Testis (tissue), 3 donors: Measurements from ENCODE around the gene CPT2. TPM values are rescaled to one million over a fixed set of nuclear protein-coding genes. Genes with fewer than 3 reads are reported as not detected.
"Not testable (repeated sequence)": the region's sequence is repeated elsewhere in the genome, so short reads cannot be mapped to it uniquely, and the experiment has no call there.

Experiments
- DNase-seq: peaks from one replicate; pipeline ENCODE4 v3.0.0-alpha.2; 2019
- H3K27ac ChIP-seq, 2 donors: fragments of 200-600 bp; sonication (generic); one replicate each; pipeline ENCODE4 v1.5.1; 2019
- H3K27me3 ChIP-seq: fragments of 200-600 bp; sonication (generic); one replicate; pipeline ENCODE4 v1.5.1; 2019
- H3K36me3 ChIP-seq: fragments of 200-600 bp; sonication (generic); one replicate; pipeline ENCODE4 v1.5.1; 2017; ENCODE audit warnings: low read depth; ENCODE audit errors: missing control alignments
- H3K4me1 ChIP-seq: fragments of 200-600 bp; sonication (generic); one replicate; pipeline ENCODE4 v1.5.1; 2019
- H3K4me3 ChIP-seq, 2 donors: fragments of 200-600 bp; sonication (generic); one replicate each; pipeline ENCODE4 v1.5.1; 2017 to 2019
- H3K9me3 ChIP-seq: fragments of 200-600 bp; sonication (generic); one replicate; pipeline ENCODE4 v1.5.1; 2017
- POLR2A ChIP-seq: fragments of 450-650 bp; IDR thresholded peaks from one replicate; pipeline ENCODE4 v1.6.1; 2017; ENCODE audit warnings: antibody characterized with exemption, mild to moderate bottlenecking, moderate library complexity
- WGBS, 2 donors: methylation state at CpG; one replicate each; pipeline ENCODE4 v1.1.5; 2018; 5-methylcytosine and 5-hydroxymethylcytosine counted together
- intact Hi-C: fragments of 100-400 bp; cut with DNase I; formaldehyde crosslinking; loops from one replicate; pipeline ENCODE4 v1.15.1; 2023; ENCODE audit warnings: low total_unique reads
- polyA plus RNA-seq: library from polyadenylated mRNA; stranded (reverse); fragments of 350-450 nt; fragmentation: Illumina TruSeq; extraction: RNeasy Lipid Tissue Mini Kit (QIAGEN cat#74804); gene quantifications from one replicate; pipeline ENCODE4 v1.2.3, GENCODE V29; 2014; ENCODE audit warnings: low read depth, low replicate concordance; ENCODE audit not compliant: insufficient read depth
- total RNA-seq, 2 donors: library from RNA; depleted of rRNA; stranded (reverse); fragments of >200 nt; gene quantifications; one replicate each; pipeline ENCODE4 v1.2.3, GENCODE V29; 2016
- TF ChIP-seq, protein P1 (sequence below), 3 experiments: fragments of 450-650 bp in 2 of 3; fragments of 200-600 bp in 1 of 3; sonication (generic) in 1 of 3; IDR thresholded peaks; one replicate each; pipeline ENCODE4 v1.5.1; 2016 to 2019; ENCODE audit warnings: antibody characterized with exemption in 3 of 3, mild to moderate bottlenecking in 2 of 3, moderate library complexity in 1 of 3

Gene CPT2
- total and polyA plus RNA-seq, 3 donors from 2014 or later: 36.9 to 61.7 (median 44.4) TPM

DNA sequence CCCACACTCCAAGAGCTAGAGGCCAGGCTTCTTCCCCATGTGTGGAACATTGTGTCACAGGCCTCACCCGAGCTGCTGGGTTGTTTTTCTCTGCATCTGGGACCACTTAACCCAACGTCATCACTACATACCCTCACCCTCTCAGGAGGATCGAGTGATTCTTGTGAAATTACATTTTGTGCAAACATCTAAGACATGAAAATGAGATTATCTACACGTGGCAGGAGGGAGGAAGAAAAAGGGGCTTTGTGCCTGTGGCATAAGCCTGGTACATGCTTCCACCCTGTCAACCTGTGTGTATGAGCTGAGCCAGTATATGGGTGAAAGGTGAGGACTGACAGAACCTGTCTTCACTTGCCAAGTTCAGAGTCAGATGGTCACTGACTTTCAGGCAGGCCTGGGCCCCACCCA is 1.6 kb downstream of the CPT2 start:
- no peaks in the 10 kb centered on the region for H3K27me3 ChIP-seq
- no peak overlapping the region for H3K4me3 ChIP-seq
- no peak for DNase-seq
- WGBS, 2 donors: 20 to 22% methylated on average over 4 of the region's 4 CpGs
- H3K36me3 ChIP-seq: no peaks in the 10 kb centered on the region
- H3K4me1 ChIP-seq: peaks cover 32% of the 10 kb centered on the region
- H3K27ac ChIP-seq: peak overlapping the region in 1 of 2 donors; percentile 96
- TF ChIP-seq, protein P1, sequence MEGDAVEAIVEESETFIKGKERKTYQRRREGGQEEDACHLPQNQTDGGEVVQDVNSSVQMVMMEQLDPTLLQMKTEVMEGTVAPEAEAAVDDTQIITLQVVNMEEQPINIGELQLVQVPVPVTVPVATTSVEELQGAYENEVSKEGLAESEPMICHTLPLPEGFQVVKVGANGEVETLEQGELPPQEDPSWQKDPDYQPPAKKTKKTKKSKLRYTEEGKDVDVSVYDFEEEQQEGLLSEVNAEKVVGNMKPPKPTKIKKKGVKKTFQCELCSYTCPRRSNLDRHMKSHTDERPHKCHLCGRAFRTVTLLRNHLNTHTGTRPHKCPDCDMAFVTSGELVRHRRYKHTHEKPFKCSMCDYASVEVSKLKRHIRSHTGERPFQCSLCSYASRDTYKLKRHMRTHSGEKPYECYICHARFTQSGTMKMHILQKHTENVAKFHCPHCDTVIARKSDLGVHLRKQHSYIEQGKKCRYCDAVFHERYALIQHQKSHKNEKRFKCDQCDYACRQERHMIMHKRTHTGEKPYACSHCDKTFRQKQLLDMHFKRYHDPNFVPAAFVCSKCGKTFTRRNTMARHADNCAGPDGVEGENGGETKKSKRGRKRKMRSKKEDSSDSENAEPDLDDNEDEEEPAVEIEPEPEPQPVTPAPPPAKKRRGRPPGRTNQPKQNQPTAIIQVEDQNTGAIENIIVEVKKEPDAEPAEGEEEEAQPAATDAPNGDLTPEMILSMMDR (IDR thresholded peaks at IDR 0.05): no peak
- no peak for TF ChIP-seq POLR2A
- intact Hi-C loops: no loop called here
- no peaks in the 10 kb centered on the region for H3K9me3 ChIP-seq

DNA sequence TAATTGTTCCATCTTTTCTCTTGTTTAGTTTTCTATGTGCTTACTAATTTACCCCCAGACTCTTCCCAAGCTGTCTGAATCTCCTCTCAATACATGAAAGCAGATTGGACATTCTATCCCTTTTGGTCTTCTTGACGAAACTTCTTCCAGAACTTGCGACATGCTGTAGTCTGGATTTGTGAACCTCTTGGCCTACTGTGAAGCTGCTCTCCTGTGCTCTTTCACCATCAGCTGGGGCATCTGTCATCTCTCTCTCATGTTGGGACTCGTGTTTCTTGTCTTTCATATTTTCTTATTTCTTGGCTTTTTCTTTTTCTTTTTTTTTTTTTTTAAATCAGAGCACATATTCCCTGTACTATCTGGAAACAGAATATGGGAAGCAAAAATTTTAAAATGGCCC is 6.8 kb downstream of the CPT2 start:
- intact Hi-C loops: no loop called here
- Histone ChIP-seq H3K4me3 (no peak overlapping the region), H3K27me3 (no peaks in the 10 kb centered on the region), H3K36me3 (no peaks in the 10 kb centered on the region), H3K4me1 (peaks cover 3% of the 10 kb centered on the region), H3K9me3 (no peaks in the 10 kb centered on the region), H3K27ac (no peak overlapping the region)
- DNase-seq: no peak
- 95 to 97% methylated on average over 3 of the region's 3 CpGs for WGBS, 2 donors
- TF ChIP-seq, protein P1 (IDR thresholded peaks at IDR 0.05): no peak
- no peak for TF ChIP-seq POLR2A

DNA sequence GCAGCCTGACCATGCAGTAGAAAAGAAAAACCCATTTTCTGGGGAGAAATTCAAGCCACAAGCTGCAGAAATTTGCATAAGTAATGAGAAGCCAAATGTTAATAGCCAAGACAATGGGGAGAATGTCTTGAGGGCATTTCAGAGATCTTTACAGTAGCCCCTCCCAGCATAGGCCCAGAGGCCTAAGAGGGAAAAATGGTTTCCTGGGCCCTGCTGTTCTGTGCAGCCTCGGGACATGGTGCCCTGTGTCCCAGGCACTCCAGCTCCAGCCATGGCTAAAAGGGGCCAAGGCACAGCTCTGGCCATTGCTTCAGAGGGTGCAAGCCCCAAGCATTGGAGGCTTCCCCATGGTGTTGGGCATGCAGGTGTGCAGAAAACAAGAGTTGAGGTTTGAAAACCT is 8.9 kb downstream of the CPT2 start:
- 100% methylated on average over 1 of the region's 1 CpG for WGBS, 2 donors
- H3K27me3 ChIP-seq, H3K27ac ChIP-seq, DNase-seq, H3K4me1 ChIP-seq, H3K36me3 ChIP-seq, intact Hi-C loops, H3K9me3 ChIP-seq, H3K4me3 ChIP-seq: not testable (repeated sequence)

DNA sequence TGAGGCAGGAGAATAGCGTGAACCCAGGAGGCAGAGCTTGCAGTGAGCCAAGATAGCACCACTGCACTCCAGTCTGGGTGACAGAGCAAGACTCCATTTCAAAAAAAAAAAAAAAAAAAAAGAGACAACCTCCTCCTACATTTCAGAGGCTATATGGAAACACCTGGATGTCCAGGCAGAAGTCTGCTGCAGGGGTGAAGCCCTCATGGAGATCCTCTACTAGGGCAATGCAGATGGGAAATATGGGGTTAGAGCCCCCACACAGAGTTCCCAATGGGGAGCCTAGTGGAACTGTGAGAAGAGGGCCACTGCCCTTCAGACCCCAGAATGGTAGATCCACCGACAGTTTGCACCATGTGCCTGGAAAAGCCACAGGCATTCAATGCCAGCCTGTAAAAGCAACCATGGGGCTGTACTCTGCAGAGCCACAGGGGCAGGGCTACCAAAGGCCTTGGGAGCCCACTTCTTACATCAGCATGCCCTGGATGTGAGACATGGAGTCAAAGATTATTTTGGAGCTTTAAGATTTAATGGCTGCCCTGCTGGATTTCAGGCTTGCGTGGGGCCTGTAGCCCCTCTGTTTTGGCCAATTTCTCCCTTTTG is 9.6 kb downstream of the CPT2 start:
- DNase-seq, H3K27me3 ChIP-seq, H3K4me1 ChIP-seq, H3K9me3 ChIP-seq, H3K36me3 ChIP-seq, H3K4me3 ChIP-seq, intact Hi-C loops, H3K27ac ChIP-seq: not testable (repeated sequence)
- 91 to 100% methylated on average over 2 to 3 of the region's 3 CpGs for WGBS, 2 donors

DNA sequence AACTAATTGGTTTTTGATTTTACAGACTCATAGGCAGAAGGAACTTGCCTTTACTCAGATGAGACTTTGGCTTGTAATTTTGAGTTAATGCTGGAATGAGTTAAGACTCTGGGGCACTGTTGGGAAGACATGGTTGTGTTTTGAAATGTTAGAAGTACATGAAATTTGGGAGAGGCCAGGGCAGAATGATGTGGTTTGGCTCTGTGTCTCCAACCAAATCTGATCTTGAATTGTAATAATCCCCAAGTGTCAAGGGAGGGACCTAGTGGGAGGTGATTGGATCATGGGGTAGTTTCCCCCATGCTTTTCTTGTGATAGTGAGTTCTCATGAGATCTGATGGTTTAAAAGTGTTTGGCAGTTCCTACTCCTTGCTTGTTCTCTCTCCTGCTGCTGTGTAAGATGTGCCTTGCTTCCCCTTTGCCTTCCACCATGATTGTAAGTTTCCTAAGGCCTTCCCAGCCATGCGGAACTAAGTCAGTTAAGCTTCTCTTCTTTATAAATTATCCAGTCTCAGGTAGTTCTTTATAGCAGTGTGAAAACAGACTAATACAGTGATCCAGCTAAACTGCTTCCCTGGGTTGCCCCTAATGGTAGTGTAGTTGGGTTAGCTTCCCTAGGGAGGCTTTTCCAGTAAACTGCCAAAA is 10.2 kb downstream of the CPT2 start:
- no peak overlapping the region for H3K4me3 ChIP-seq
- TF ChIP-seq, protein P1 (IDR thresholded peaks at IDR 0.05): no peak
- TF ChIP-seq POLR2A: no peak
- WGBS, 2 donors: 90 to 100% methylated on average over 1 of the region's 1 CpG
- no peak for DNase-seq
- intact Hi-C loops: no loop called here
- H3K27ac ChIP-seq: no peak overlapping the region
- no peaks in the 10 kb centered on the region for H3K9me3 ChIP-seq
- H3K27me3 ChIP-seq: no peaks in the 10 kb centered on the region
- H3K4me1 ChIP-seq: no peaks in the 10 kb centered on the region
- no peaks in the 10 kb centered on the region for H3K36me3 ChIP-seq

DNA sequence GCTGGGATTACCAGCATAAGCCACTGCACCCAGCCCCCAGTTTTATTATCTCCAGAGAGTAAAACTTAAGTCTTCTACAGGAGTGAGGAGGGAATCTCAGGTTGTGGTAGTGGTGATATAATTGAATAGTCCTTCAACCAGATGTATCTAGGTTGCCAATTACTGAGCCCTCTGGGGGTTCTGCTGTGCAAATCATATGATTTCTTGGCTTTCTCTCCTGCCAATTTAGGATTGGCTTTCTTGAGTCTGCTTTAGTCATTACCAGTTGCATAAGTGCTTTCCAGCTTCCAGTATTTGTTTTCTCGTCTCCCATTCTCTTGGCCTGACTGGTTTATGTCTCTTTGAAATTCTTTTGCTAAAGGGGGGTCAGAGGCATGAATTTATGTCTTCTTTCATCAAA is 11.1 kb downstream of the CPT2 start:
- no peak overlapping the region for H3K4me3 ChIP-seq
- H3K36me3 ChIP-seq: no peaks in the 10 kb centered on the region
- DNase-seq: no peak
- no peaks in the 10 kb centered on the region for H3K9me3 ChIP-seq
- H3K27ac ChIP-seq: no peak overlapping the region
- 95 to 100% methylated on average over 1 of the region's 1 CpG for WGBS, 2 donors
- TF ChIP-seq, protein P1 (IDR thresholded peaks at IDR 0.05): no peak
- intact Hi-C loops: no loop called here
- H3K4me1 ChIP-seq: no peaks in the 10 kb centered on the region
- no peaks in the 10 kb centered on the region for H3K27me3 ChIP-seq
